Stimulated activated CD4-positive, alpha-beta T cell treated with anti-CD3 and anti-CD28 coated beads, Interleukin-1b, Interleukin-23, amount 100 ng/mL, for 1 hour (primary cell): Measurements from ENCODE around the gene DCP1B.

ENCODE experiments used
- DNase-seq, 2 donors: peaks; one replicate each; pipeline ENCODE4 v3.0.0-alpha.2; 2020; ENCODE audit warnings: low read depth in 2 of 2

Gene DCP1B

DNA sequence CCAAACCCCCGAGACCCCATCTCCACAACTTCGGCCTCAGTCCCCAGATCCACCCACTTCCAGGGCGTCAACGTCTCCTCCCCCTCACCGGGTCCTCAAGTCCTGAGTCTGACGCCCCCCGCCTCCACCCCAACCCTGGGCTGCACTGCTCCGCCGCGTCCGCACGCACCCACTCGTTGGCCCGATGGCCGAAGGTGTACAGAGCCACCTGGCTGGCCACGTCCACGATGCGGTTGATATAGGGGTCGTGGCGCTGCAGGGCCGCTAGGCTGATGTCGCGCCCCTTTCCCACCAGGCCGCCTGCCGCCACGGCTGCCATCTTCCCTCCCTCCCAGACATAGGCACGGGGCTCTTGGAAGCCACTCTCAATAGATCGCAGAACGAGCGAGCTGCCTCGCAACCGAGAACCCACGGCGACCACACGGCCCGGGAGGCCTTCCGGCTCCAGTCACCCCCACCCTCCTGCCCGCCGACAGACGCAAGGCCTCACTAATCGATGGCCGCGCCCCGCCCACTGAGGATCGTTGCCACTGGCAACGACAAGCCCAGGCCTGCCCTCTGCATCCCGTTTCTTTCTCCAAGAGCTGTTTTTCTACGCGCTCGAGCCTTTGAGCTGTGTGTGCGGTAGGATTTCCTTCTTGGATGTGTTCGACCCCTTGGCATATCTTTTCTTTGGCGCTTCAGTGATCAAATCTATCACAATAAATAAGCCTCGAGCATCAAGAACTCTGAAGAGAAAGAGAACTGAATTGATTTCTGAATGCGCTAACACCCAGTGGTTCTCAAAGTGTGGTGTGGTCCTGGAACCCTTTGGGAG is at the start of gene DCP1B:
Gene DCP1B, minus strand, starts transcription at position 345 of the 817 bp plus-strand sequence. Its CDS starts 26 bp downstream, at position 319.
- peak; percentile 75 to 77 for DNase-seq

GRCh38 chr12:2053691-2054090 is 49.4 kb upstream of the DCP1B start:
- DNase-seq = no peak

DNA sequence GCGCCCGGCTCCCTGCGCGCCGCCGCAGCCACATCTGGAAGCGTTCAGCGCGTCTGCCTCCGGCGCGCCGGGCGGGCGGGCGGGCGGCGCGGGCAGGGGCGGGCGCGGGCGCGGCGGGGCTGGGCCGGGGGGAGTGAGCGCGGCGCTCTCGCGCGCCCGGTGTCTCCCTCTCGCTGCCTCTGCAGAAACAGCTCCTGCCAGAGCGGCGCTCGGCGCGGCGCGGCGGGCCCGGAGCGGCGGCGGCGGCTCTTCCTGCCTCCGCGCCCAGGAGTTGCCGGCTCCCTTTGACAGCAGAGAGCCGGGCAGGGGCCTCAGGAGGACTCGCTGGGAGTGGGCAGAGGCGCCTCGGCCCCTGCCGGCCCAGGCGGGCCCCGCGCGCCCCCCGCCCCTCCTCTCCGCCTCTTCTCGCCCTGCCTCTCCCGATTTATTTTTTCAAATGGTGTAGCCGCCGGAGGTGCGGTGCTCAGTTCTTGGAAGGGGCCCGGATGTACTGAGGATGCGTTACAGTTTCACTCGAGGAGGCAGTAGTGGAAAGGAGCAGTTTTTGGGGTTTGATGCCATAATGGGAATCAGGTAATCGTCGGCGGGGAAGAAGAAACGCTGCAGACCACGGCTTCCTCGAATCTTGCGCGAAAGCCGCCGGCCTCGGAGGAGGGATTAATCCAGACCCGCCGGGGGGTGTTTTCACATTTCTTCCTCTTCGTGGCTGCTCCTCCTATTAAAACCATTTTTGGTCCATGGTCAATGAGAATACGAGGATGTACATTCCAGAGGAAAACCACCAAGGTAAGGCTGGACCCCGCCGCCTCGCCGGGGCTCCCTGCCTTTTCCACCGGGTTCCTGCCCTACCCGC is 48.8 kb upstream of the DCP1B start, which contains the start of gene CACNA1C:
Gene CACNA1C, plus strand, starts transcription at position 162 of the 853 bp plus-strand sequence. Its CDS starts 576 bp downstream, at position 738.
- DNase-seq = no peak

- DNase-seq = no peak
Observed at GRCh38 chr12:2051700-2052621, 47.7 kb upstream of the DCP1B start.

DNA sequence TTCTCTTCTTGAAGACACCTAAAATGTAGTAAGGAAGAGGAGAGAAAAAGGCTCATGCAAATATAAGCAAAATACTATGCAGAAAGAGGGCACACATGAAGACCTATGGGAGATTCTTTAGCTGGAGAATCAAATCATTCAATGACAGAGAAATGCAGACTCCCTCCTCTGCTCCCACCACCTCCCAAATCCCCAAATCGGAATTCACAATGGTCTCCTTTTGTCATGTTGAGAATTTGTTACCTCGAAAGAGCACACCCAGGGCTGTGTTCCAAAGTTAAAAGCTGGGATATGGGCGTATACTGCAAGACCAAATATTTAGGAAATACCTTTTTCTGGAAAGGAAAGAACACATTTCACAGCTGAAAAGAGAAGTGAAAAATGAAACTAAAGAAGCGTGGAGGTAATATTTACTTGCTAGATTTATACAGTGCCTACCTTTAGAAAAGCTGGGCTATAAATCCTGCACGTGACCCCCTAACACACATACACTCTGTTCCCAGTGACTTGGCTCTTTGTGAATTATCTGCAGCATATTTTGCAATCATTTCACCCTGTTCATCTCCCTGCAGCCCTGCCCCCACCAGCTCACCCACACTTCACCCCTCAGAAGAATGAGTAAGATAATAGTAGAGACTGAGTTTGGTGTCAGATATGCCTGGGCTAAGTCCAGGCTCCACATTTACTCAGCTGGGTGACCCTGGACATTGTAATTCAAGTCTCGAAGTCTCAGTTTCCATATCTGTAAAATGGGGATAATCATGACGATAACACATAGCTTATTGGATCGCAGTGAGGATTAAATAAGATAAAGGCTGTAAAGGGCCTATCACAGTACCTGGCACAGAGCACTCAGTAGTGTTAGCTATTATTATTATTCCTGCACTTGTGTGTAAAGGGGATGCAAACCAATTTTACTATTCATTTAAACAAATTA is 45.6 kb upstream of the DCP1B start:
- DNase-seq = no peak

DNA sequence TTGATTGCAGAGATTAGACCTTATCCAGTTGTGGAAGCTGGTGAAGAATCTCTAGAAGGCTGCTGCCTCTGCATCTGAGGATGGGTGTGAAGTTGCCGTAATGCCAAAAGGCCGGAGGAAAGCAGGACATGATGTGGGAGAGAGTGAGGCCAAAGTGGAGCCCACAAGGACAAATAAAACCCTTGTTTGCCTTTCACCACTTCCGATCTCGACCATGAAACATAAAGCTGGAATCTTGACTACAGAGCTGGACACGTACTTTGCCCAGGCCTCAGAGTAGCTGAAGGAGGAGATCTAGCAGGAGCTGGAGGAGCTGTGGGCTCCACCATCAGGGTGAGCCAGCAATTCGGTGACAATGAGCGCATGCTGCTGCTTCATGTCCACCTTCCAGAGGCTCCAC is 43.5 kb upstream of the DCP1B start:
- DNase-seq = no peak

- no peak for DNase-seq
Observed at GRCh38 chr12:2046957-2047356, 42.7 kb upstream of the DCP1B start.

DNA sequence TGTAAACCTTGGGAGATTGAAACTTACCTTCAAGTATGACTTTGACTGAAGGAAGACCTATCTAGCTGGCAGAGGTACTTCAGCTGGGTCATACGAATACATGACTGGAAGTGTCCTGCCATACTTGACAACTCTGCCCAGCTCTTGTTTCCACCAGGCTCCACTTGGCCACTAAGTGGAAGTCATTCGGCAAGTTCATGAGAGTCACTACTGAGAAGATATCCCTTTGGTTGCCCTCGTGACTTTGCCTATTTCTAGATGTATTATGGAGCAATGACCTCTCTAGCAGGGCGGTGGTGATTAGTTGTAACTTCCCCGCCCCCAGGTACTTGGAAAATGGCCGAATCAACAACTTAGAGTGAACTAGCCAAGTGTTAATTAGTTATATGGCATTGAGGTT is 39.9 kb upstream of the DCP1B start:
- DNase-seq = no peak

DNA sequence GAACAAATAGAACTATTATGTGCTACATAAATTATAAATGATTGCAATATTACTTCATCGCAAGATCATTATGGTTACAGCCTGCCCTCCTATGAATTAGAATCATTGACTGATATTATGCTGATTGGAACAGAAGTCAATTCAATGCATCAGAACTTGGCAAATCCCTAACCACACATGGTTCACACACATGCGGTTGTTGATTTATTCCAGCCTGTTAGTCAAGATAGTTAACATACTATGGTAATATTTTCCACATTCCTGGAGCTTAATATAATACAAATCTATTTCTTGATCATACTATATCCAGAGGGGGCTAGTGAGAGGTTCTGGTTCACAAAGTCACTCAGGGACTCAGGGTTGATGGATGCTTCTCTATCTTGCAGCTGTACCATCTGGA is 38.8 kb upstream of the DCP1B start:
- DNase-seq = no peak

GRCh38 chr12:2039034-2039433 is 34.8 kb upstream of the DCP1B start:
- no peak for DNase-seq

DNA sequence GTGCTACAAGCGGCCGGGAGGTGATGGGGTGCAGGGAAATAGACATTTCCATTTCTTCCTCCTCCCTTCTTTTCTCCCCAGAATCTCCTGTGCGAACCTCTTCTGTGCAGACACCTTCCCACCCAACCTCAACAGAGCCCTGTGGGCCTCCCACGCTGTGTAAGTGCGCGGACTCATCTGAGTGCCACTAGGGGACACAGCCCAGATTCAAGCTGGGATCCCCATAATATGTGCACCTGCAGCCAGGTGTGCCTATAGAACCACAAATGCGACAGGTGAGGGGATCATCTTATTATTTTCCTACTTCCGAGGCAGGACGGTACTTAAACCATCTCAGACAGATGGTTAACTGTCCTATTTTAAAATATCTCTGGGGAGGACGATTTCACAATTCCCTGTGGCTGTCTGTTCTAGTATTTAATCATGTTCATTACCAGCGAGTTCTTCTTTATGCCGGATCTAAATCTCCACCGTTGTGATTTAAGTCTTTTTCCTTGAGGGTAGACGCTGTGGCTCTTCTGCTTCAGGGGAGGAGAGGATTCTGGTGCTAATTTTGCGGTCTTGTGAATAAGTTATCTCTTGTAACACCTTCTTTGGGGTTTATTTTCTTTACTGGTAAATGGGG is 31.3 kb upstream of the DCP1B start:
- no peak for DNase-seq

GRCh38 chr12:2034633-2035430 is 30.6 kb upstream of the DCP1B start:
- peak; percentile 61 to 83 for DNase-seq

- no peak for DNase-seq
Observed at GRCh38 chr12:2032506-2032905, 28.2 kb upstream of the DCP1B start.

DNA sequence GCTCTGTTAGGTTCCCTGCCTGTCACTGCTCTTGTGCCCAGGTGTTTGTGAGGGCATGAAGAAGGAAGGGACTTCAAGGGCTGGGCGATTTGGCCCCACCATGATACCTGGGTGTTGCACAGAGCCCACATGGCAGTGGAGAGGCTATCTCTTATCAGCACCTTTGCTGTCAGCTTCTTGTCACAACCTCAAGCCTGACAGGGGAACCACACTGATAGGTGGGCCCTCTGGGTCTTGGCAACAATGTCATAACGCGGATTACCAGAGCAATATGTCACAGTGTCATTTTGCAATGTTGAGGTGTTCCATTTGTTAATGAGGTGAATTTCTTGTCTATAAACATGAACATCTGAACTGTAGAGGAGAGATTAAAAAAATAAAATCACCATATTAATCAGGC is 25.6 kb upstream of the DCP1B start:
- no peak for DNase-seq

DNA sequence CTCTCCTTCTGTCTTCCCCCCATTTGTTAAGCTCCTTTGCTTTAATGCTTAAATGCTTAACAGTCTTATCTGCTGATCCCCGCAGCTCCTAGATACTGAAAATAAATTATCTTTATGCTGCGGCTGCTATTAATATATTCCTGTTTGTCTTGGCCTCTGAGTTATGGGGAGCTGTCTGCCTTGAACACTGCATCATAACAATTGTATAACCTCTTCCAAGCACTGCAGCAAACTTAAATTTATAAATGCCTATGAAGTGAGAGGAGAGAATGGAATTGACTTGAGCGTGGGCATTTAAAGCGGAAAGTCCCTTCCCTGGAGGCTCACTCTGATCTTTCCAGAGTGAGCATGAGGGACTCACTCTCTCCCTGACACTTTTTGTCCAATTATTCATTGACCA is 23.1 kb upstream of the DCP1B start:
- DNase-seq = no peak

- DNase-seq = no peak
Observed at GRCh38 chr12:2023365-2023764, 19.1 kb upstream of the DCP1B start.

DNA sequence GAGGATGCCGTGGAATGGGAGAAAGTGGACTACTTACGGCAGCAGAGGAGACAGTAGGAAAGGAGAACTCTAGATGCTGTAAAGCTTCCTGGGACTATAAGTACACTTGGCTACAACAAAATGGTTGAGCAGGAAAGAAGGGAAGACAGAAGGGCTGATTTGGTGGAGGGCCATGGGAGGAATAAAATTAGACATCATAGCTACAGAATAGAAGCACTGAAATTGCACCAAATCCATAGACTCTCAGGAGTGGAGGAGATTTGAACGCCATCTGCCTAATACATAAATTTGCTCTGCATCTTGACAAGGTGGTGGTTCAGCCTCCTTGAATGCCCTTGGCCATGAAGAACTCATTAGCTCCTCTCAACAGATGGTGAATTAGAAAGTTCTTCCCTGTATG is 16.3 kb upstream of the DCP1B start:
- DNase-seq = no peak

DNA sequence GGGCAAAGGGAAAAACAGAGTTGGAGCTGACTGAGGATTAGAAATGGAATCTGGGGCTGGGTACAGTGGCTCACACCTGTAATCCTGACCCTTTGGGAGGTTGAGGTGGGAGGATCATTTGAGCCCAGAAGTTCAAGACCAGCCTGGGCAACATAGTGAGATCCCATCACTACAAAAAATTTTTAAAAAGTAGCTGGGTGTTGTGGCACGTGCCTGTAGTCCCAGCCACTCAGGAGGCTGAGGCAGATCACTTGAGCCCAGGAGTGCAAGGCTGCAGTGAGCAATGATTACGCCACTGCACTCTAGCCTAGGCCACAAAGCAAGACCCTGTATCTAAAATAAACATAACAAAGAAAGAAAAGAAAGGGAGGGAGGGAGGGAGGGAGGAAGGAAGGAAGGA is 14.9 kb upstream of the DCP1B start:
- no peak for DNase-seq

- no peak for DNase-seq
Observed at GRCh38 chr12:2018391-2018790, 14.1 kb upstream of the DCP1B start.
